ENCODE data around the gene RGS6. TPM values are rescaled to one million over a fixed set of nuclear protein-coding genes. Genes with fewer than 3 reads are reported as not detected.

Gene RGS6
- total RNA-seq, 2 experiments from 2014 or later = not detected

- POLR2A ChIA-PET = no interaction called here
- CTCF ChIA-PET = no interaction called here
- Mint-ChIP-seq H3K27me3 (peaks cover 24% of the 10 kb centered on the region), H3K36me3 (ENCODE audit: low read depth) (no peaks in the 10 kb centered on the region), H3K27ac (no peak overlapping the region), H3K9me3 (peaks cover 2% of the 10 kb centered on the region), H3K4me1 (ENCODE audit: low read depth) (no peaks in the 10 kb centered on the region), H3K4me3 (no peak overlapping the region)
- no peak for ATAC-seq
- no peak for DNase-seq
- intact Hi-C loops (cut with micrococcal nuclease) = no loop called here
- no peak for TF ChIP-seq CTCF (IDR thresholded peaks at IDR 0.05)
Observed at GRCh38 chr14:71947947-71948500, 15.8 kb downstream of the RGS6 start.

GRCh38 chr14:71952381-71953363 lies 20.4 kb downstream of the RGS6 start:
- no peaks in the 10 kb centered on the region for H3K4me1 Mint-ChIP-seq (ENCODE audit: low read depth)
- ATAC-seq (no peak), DNase-seq (no peak)
- no peak for TF ChIP-seq CTCF (IDR thresholded peaks at IDR 0.05)
- peaks cover 28% of the 10 kb centered on the region for H3K27me3 Mint-ChIP-seq
- H3K27ac Mint-ChIP-seq = no peak overlapping the region
- ChIA-PET CTCF (no interaction called here), POLR2A (no interaction called here)
- H3K4me3 Mint-ChIP-seq = no peak overlapping the region
- H3K36me3 Mint-ChIP-seq (ENCODE audit: low read depth) = no peaks in the 10 kb centered on the region
- intact Hi-C loops (cut with micrococcal nuclease) = no loop called here
- H3K9me3 Mint-ChIP-seq = peaks cover 2% of the 10 kb centered on the region

GRCh38 chr14:71956920-71957563 lies 24.8 kb downstream of the RGS6 start:
- ATAC-seq = no peak
- intact Hi-C loops (cut with micrococcal nuclease) = no loop called here
- Mint-ChIP-seq H3K27ac (no peak overlapping the region), H3K4me1 (ENCODE audit: low read depth) (no peaks in the 10 kb centered on the region), H3K27me3 (peaks cover 19% of the 10 kb centered on the region), H3K9me3 (no peaks in the 10 kb centered on the region), H3K4me3 (no peak overlapping the region), H3K36me3 (ENCODE audit: low read depth) (no peaks in the 10 kb centered on the region)
- TF ChIP-seq CTCF (IDR thresholded peaks at IDR 0.05) = no peak
- CTCF ChIA-PET = interaction anchor here (0.6 kb wide), 1 partner anchor 469 kb away, joined by 3 read pairs; no protein-coding TSS in a partner anchor
- no peak for DNase-seq
- POLR2A ChIA-PET = no interaction called here

GRCh38 chr14:71959055-71959454 lies 26.8 kb downstream of the RGS6 start:
- H3K36me3 Mint-ChIP-seq (ENCODE audit: low read depth) = no peaks in the 10 kb centered on the region
- POLR2A ChIA-PET = no interaction called here
- CTCF ChIA-PET = no interaction called here
- intact Hi-C loops (cut with micrococcal nuclease) = no loop called here
- H3K4me1 Mint-ChIP-seq (ENCODE audit: low read depth) = no peaks in the 10 kb centered on the region
- DNase-seq = no peak
- H3K27me3 Mint-ChIP-seq = peaks cover 23% of the 10 kb centered on the region
- TF ChIP-seq CTCF (IDR thresholded peaks at IDR 0.05) = no peak
- no peak overlapping the region for H3K27ac Mint-ChIP-seq
- no peak overlapping the region for H3K4me3 Mint-ChIP-seq
- ATAC-seq = no peak
- no peaks in the 10 kb centered on the region for H3K9me3 Mint-ChIP-seq

All from activated CD8-positive, alpha-beta T cell treated with anti-CD3 and anti-CD28 coated beads for 36 hours (primary cell).